ENCODE measurements around the gene ANTXR1.

ANTXR1 gene

DNA sequence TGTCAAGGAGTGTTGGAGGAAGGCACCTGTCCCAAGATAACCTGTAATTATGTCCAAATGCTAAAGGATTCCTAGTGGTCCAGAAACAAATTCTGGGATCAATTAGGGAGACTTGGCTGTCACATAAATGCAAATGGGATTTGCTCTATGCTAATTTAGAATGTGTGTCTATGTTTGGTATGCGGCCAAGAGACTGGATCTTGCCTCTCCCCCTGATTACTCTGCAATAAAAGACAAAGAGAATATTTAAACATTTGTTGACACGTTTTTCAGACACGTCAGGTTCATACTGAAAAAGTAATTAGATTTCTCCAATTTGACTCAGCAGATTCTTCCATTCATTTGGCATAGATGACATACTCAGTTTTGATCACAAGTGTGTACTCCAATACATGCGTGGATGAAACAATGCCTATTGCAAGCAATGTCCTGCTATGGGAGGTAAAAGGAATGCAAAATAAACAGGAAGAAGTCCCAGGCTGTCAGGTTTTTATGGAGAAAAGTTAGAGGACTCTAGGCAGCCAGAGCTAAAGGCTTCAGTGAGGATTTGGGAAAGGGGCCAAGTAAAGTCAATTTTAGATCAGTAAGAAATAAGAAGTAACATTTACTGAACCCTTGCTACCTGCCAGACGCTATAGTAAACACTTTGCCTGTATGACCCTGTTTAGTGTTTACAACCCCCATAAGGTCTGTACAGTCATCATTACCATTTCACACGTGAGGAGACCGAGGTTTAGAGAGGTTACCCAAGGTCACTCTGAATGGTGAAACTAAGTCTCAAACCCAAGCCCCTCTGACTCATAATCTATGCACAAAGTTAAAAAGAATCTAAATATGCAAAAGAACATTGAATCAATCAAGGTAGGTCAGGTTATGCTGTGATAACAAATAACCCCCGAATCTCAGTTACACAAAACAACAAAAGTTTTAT, 7.8 kb downstream of the ANTXR1 start:
- peak in 1 of 2 donors; percentile 35 for DNase-seq (ENCODE audit: low read depth in 2 of 2)
- H3K4me3 ChIP-seq (replicated peaks in 1 of 2; ENCODE audit: low read depth in 2 of 2, low read length in 2 of 2) = no peak overlapping the region
- no peak for TF ChIP-seq CTCF (IDR thresholded peaks at IDR 0.05; ENCODE audit: low read depth, low read length)

DNA sequence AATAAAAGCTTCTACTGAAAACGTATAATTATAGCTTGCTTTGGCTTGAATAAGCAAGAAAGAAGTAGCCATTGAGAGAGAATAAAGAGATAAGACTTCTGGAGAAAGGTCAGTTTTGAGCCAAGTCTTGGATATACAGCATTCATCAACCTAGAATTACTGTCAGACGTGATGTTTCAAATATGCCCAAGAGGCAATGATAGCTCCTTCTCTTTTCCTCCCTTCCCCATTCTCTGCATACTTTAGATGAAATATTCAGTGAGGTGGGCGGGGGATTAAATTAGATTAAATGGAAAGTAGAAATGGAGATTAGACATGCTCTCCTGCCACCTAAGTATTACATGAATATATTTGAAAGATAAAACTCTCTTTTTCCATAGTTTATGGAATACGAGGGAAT, 8.7 kb downstream of the ANTXR1 start:
- no peak for TF ChIP-seq CTCF (IDR thresholded peaks at IDR 0.05; ENCODE audit: low read depth, low read length)
- DNase-seq (ENCODE audit: low read depth in 2 of 2) = no peak
- H3K4me3 ChIP-seq (replicated peaks in 1 of 2; ENCODE audit: low read depth in 2 of 2, low read length in 2 of 2) = no peak overlapping the region

GRCh38 chr2:69022548-69022947, 9.6 kb downstream of the ANTXR1 start:
- no peak overlapping the region for H3K4me3 ChIP-seq (replicated peaks in 1 of 2; ENCODE audit: low read depth in 2 of 2, low read length in 2 of 2)
- no peak for TF ChIP-seq CTCF (IDR thresholded peaks at IDR 0.05; ENCODE audit: low read depth, low read length)
- DNase-seq (ENCODE audit: low read depth in 2 of 2) = peak in 1 of 2 donors; percentile 68

DNA sequence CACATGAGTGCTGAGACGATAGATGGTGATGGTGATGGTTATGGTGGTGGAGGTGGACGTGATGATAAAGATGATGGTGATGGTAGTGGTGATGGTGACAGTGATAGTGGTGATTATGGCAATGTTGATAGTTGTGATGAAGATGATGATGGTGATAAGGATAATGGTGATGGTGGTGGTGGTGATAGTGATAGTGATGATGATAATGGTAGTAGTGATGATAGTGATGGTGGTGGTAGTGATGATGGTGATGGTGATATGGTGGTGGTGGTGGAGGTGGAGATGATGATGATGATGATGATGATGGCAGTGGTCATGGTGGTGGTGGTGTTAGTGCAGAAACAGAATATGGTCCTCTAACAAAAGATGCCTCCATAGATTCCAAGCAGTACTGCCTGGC, 10.3 kb downstream of the ANTXR1 start:
- no peak for TF ChIP-seq CTCF (IDR thresholded peaks at IDR 0.05; ENCODE audit: low read depth, low read length)
- no peak overlapping the region for H3K4me3 ChIP-seq (replicated peaks in 1 of 2; ENCODE audit: low read depth in 2 of 2, low read length in 2 of 2)
- no peak for DNase-seq (ENCODE audit: low read depth in 2 of 2)

- DNase-seq (ENCODE audit: low read depth in 2 of 2) = peak; percentile 58 to 76
- peak; percentile 58 for TF ChIP-seq CTCF (IDR thresholded peaks at IDR 0.05; ENCODE audit: low read depth, low read length)
- H3K4me3 ChIP-seq (replicated peaks in 1 of 2; ENCODE audit: low read depth in 2 of 2, low read length in 2 of 2) = no peak overlapping the region
These were observed 13.0 kb downstream of the ANTXR1 start for GRCh38 chr2:69026026-69026425.

DNA sequence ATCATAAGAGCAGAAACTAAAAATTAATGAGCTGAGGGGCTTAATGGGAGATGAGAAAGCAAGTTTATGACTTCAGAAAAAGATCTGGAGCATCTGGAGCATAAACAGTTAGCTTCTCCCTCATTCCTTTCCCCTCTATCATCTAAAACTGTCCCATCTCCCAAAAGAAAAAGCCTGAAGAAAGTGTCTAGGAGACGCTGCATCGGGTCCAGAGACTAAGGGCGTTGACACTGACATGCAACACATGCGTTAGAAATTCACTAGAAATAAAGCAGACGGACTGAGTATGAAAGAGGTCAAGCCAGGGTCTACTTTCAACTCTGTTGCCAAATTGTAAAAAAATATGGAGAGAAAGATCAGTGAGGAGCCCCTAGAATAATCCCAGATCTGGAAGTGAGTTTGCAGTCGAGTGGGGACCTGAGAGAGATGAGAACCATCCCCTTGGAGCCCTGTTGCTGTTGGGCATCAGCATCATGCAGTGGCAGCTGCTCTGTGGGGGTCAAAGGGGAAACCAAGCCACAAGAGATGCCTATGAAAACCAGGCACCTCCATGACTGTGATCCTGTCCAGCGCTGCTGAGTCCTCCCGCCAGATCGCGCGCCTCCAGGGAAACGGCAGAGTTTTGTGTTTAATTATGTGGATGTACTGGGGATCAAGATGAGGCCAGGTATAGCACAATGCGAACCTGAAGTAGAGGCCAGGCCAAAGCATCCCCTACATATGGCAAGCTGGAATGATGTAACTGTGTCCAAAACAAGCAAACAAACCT, 13.9 kb downstream of the ANTXR1 start:
- DNase-seq (ENCODE audit: low read depth in 2 of 2) = no peak
- no peak overlapping the region for H3K4me3 ChIP-seq (replicated peaks in 1 of 2; ENCODE audit: low read depth in 2 of 2, low read length in 2 of 2)
- no peak for TF ChIP-seq CTCF (IDR thresholded peaks at IDR 0.05; ENCODE audit: low read depth, low read length)
